SU-DHL-6 (cell line): ENCODE data around the gene MTCH1.

Experiments used
- CTCF ChIP-seq: fragments of 200-600 bp; sonication (generic); IDR thresholded peaks from one replicate; pipeline ENCODE4 v1.5.1; 2017; ENCODE audit warnings: antibody characterized with exemption, mild to moderate bottlenecking, low read length, moderate library complexity; ENCODE audit not compliant: insufficient read depth, poor library complexity, severe bottlenecking
- EZH2phosphoT487 ChIP-seq: fragments of 200-600 bp; sonication (generic), shearing (Covaris generic); conservative IDR thresholded peaks from 2 replicates; pipeline ENCODE4 v1.6.1; 2018; ENCODE audit warnings: mild to moderate bottlenecking, antibody characterized with exemption, low read length, moderate library complexity, mixed read lengths

DNA sequence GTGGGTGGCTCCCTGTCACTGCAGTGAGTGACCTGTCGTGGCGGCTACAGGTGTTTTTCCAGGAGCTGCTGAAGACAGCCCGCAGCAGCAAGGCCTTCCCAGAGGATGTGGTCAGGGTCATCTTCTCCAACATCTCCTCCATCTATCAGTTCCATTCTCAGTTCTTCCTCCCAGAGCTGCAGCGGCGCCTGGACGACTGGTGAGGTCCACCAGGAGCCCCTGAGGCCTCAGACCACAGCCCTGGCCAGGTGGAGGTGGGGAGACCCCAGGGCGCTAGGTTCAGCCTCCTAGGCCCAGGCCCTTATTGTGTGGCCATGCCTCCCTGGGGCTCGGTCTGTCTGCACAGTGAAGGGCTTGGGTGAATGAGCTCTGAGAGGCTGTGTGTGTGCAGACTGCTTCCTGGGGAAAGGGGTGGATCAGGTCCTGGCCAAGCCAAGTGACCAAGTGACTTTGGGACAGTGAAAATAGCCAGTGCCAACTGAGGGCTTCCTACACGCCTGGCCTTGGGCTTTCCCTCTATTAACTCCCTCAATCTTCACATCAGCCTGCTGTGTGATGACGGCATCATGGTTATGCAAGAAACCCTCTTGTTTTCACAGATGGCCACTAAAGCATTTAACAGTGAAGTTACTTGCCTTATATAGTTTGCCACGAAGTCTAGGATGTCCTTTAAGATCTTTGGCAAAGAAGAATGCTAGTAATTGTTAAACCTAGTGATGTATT, 25.8 kb upstream of the MTCH1 start:
- TF ChIP-seq EZH2phosphoT487 (no peak), CTCF (no peak)
